PFSK-1 (cell line): ENCODE data around the gene TRMT44.

Experiments
- FOXP2 ChIP-seq: optimal IDR thresholded peaks from 2 replicates; pipeline ENCODE3; 2011; ENCODE audit warnings: borderline replicate concordance, control low read depth, inconsistent platforms; ENCODE audit not compliant: insufficient read depth; ENCODE audit errors: extremely low read length, extremely low read depth
- POLR2AphosphoS5 ChIP-seq: IDR thresholded peaks from 2 replicates; pipeline ENCODE4 v1.6.1; 2012; ENCODE audit warnings: low read depth, mild to moderate bottlenecking, control low read depth, low read length, moderate library complexity
- REST ChIP-seq, 2 experiments: IDR thresholded peaks; 2 replicates each; pipeline versions ENCODE4 v1.6.1 to v1.8.0; 2011 to 2012; ENCODE audit warnings: low read depth in 2 of 2, low read length in 2 of 2, control low read depth in 1 of 2, inconsistent platforms in 1 of 2, mild to moderate bottlenecking in 1 of 2, moderate library complexity in 1 of 2; ENCODE audit not compliant: insufficient read depth in 1 of 2
- SIN3A ChIP-seq: IDR thresholded peaks from 2 replicates; pipeline ENCODE4 v1.6.1; 2012; ENCODE audit warnings: mild to moderate bottlenecking, low read length, moderate library complexity, borderline replicate concordance; ENCODE audit not compliant: insufficient read depth
- TAF1 ChIP-seq: IDR thresholded peaks from 2 replicates; pipeline ENCODE4 v1.6.1; 2012; ENCODE audit warnings: low read length, control low read depth, borderline replicate concordance; ENCODE audit not compliant: insufficient read depth

Gene TRMT44

GRCh38 chr4:8465615-8466611 is 25.3 kb downstream of the TRMT44 start:
- TF ChIP-seq FOXP2 (no peak), SIN3A (no peak), REST (IDR thresholded peaks at IDR 0.05; ENCODE audit: insufficient read depth in 1 of 2, low read depth in 2 of 2, low read length in 2 of 2) (no peak), TAF1 (no peak), POLR2AphosphoS5 (no peak)

GRCh38 chr4:8467016-8467415 is 26.4 kb downstream of the TRMT44 start:
- no peak for TF ChIP-seq SIN3A

- TF ChIP-seq POLR2AphosphoS5 = no peak
- TF ChIP-seq REST (IDR thresholded peaks at IDR 0.05; ENCODE audit: insufficient read depth in 1 of 2, low read depth in 2 of 2, low read length in 2 of 2) = no peak
- no peak for TF ChIP-seq SIN3A
- no peak for TF ChIP-seq TAF1
- TF ChIP-seq FOXP2 = no peak
Measured at GRCh38 chr4:8468746-8469535, 28.4 kb downstream of the TRMT44 start.

GRCh38 chr4:8469550-8469949 is 29.0 kb downstream of the TRMT44 start:
- no peak for TF ChIP-seq TAF1
- no peak for TF ChIP-seq POLR2AphosphoS5
- no peak for TF ChIP-seq SIN3A
- TF ChIP-seq FOXP2 = no peak
- TF ChIP-seq REST (IDR thresholded peaks at IDR 0.05; ENCODE audit: insufficient read depth in 1 of 2, low read depth in 2 of 2, low read length in 2 of 2) = no peak

GRCh38 chr4:8470451-8471024 is 30.0 kb downstream of the TRMT44 start:
- TF ChIP-seq TAF1 (no peak), FOXP2 (no peak), POLR2AphosphoS5 (no peak), REST (IDR thresholded peaks at IDR 0.05; ENCODE audit: insufficient read depth in 1 of 2, low read depth in 2 of 2, low read length in 2 of 2) (no peak), SIN3A (no peak)
